HG03175 (cell line): ENCODE measurements around the gene GPN1.
A peak's percentile ranks its signal among the peaks of the same experiment; 100 is the strongest.
"Not testable (repeated sequence)": the region's sequence is repeated elsewhere in the genome, so short reads cannot be mapped to it uniquely, and the experiment has no call there.

Experiments used
- ATAC-seq: cut with Tn5 transposase; IDR thresholded peaks from one replicate; pipeline ENCODE4 v1.9.1; 2021; ENCODE audit warnings: mild to moderate bottlenecking, moderate library complexity; ENCODE audit not compliant: unreplicated experiment

The GPN1 gene

GRCh38 chr2:27628767-27629709 is at the start of gene GPN1, which contains the start of gene CCDC121:
Gene GPN1 (plus strand): TSS chr2:27629050. CDS start chr2:27629059, 9 bp downstream.
Gene CCDC121 (minus strand): TSS chr2:27629012. CDS start chr2:27627799, 1,213 bp downstream.
- ATAC-seq = peak; percentile 99

- ATAC-seq = no peak
Observed at GRCh38 chr2:27581417-27582128, 47.3 kb upstream of the GPN1 start.

GRCh38 chr2:27582129-27582694 is 46.6 kb upstream of the GPN1 start:
- no peak for ATAC-seq

DNA sequence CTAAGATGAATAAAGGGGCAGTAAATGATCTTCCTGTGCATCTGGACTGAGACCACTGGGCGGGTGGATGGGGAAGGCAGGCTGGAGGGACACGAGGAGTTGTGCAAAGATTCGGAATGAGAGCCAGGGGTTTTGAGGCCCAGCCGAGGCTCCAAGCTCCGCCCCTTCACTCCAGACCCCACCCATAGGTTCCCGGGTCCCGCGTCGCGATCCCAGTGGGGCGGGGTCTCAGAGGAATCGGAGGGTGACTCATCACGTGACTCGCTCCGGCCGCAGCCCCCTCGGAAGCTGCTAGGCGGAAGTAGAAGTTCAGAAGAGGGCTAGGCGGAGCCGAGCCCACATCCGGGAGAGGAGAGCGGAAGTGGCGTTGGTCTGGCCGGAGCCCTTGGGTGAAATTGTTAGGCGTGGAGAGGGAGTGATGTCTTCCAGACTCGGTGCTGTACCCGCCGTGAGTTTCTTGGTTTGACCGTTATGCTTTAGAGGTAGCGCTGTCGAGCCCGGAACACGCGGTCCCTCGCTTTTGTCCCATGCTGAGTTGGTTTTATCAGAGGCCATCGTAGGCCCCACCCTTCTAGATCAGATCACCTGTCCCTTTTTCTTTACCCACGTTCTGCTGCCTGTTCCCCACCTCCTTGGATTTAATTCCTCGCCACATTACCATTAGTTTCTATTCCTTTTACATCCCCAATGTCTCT is 46.0 kb upstream of the GPN1 start, which contains the start of gene ZNF512:
Gene ZNF512, plus strand, starts transcription at position 348 of the 695 bp plus-strand sequence. Its CDS starts 71 bp downstream, at position 419.
- ATAC-seq = peak; percentile 95

DNA sequence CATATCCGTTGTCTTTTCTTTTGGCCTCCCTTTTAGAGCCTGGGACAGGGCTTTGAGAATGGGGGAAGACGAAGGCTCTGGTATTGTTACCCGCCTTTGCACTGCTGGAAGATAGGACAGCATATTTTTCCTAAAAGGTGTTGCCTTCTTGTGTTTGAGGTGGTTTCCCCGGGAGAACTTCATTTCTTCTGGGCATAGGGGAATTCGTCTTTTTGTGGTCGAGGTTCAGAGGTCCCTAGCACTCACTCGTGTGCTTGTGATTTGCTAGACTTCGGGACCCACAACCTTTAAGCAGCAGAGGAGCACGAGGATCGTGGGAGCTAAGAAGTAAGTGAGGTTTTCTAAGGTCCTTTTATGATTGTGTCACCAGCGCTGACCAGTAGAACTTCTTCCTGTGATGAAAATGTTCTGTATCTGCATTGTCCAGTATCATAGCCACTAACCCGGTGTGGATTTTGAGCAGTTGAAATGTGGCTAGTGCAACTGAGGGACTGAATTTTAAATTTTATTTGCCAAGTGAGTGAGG is 45.4 kb upstream of the GPN1 start:
- ATAC-seq = no peak

GRCh38 chr2:27584597-27584996 is 44.3 kb upstream of the GPN1 start:
- ATAC-seq = no peak

- ATAC-seq = no peak
Observed at GRCh38 chr2:27587025-27587424, 41.8 kb upstream of the GPN1 start.

GRCh38 chr2:27588308-27588707 is 40.5 kb upstream of the GPN1 start:
- ATAC-seq = no peak

GRCh38 chr2:27591745-27592144 is 37.1 kb upstream of the GPN1 start:
- ATAC-seq = no peak

GRCh38 chr2:27593240-27593639 is 35.6 kb upstream of the GPN1 start:
- no peak for ATAC-seq

- not testable (repeated sequence) for ATAC-seq
Observed at GRCh38 chr2:27594020-27594703, 34.7 kb upstream of the GPN1 start.

GRCh38 chr2:27595412-27595811 is 33.4 kb upstream of the GPN1 start:
- not testable (repeated sequence) for ATAC-seq

DNA sequence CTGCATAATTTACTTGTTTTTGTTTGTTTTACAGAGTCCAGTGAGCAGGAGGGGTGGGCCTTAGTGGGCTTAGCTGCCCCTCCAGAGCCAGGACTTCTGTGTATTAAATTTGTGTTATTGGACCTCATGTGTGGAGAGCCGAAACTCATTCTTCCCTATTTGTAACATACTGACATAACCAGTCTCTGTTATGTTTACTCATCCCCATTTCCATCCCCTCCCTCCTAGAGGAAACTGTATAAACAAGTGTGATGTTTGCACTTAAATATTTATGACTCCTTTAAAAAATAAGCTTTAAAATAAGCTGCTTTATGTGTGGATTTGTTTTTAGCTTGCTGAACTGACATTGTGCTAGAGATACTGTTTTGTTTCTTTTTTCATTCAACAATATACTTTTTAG is 32.2 kb upstream of the GPN1 start:
- ATAC-seq = no peak

DNA sequence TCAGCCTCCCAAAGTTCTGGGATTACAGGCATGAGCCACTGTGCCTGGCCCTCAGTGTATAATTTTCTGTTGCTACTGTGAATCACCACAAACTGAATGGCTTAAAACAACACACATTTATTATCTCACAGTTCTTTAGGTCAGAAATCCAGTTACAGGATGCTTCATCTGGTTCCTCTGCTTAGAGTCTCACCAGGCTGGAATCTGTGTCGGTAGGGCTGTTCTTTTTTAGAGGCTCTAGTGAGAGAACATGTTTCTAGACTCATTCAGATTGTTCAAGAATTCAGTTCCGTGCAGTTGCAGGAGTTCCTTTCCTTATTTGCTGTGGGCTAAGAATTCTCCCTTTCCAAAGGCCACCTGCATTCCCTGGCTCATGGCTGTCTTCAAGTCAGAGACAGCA is 22.2 kb upstream of the GPN1 start:
- ATAC-seq = no peak

DNA sequence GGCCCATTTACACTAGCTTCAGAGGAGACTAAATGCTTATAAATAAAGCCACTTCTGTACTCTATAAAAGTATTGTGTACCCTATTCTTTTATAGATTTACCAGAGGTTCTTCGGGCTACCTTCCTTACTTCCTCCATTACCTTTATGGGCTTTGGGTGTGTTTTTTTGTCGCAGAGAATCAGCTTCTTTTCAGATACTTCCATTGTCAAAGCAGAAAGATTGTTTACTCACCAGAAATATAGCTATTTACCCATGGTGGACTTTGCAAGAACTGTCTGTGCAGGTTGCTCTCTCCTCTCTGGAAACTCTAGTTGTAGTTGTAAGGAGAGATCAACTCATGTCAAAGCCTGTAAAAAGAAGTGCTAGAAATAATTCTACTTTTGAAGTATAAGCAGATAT is 14.9 kb upstream of the GPN1 start:
- no peak for ATAC-seq

- ATAC-seq = no peak
Observed at GRCh38 chr2:27615316-27615715, 13.5 kb upstream of the GPN1 start.

- no peak for ATAC-seq
Observed at GRCh38 chr2:27621524-27621923, 7.3 kb upstream of the GPN1 start.

DNA sequence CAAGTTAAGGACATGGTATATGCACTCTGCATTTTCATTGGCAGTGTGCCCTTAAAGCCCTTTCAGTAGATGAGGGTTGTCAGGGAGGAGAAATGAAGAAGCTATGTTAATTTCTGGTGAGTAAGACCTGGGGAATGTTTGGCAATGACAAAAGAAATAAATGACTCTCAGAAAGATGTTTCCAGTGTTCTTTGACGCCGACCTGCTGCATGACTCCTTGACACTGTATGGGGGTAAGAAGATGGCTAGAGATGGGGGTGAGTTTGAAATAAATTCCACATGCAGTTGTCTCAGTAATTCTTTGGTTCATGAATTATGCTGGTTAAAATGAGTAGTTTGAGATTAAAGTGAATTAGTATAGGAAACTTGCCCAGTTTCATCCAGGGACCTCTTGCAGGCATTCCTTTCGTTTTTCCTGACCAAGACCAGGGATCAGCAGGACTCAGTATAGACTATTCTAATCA is 5.9 kb upstream of the GPN1 start:
- no peak for ATAC-seq

DNA sequence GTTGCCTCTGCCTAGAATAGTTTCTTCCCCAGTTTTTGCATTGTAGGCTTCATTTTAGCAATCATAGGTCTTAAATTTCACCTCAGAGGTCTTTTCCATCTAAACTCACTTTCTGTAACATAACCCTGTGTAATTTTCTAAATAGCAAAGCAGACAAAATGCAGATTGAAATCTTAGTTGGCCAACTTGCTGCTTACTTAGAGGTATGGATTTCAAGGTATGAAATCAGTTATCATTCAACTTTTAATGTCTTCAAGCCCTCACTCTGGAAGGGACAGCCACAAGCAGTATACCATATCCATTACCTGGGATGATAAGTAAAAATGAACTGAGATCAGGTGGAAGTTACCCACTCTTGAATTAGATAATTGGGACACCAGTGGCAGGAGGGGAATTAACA is 3.9 kb upstream of the GPN1 start:
- no peak for ATAC-seq

DNA sequence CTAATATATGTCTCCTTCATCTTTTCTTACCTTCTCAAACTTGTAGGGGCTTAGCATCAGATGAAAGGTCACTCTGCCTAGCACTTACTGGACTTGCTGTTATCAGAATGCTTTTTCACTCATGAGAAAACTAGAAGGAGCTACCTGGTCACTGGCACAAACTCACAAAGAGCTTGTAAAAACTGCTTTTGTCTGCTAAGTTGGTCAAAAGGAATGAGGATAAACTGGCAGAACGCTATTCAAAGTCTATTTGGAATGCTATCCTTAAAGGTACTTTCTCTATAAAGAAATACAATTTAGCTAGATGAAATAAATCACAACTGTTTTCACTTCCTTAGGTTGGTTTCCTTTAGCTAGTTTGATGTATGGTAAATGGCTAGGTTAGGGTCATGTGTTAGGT is 2.5 kb upstream of the GPN1 start:
- not testable (repeated sequence) for ATAC-seq
